GM21423 (cell line): Measurements from ENCODE around the gene MCHR1.
"Not testable (repeated sequence)": the region's sequence is repeated elsewhere in the genome, so short reads cannot be mapped to it uniquely, and the experiment has no call there.

Experiments used
- ATAC-seq: cut with Tn5 transposase; IDR thresholded peaks from one replicate; pipeline ENCODE4 v1.9.1; 2021; ENCODE audit warnings: mild to moderate bottlenecking, moderate library complexity; ENCODE audit not compliant: unreplicated experiment

The MCHR1 gene

DNA sequence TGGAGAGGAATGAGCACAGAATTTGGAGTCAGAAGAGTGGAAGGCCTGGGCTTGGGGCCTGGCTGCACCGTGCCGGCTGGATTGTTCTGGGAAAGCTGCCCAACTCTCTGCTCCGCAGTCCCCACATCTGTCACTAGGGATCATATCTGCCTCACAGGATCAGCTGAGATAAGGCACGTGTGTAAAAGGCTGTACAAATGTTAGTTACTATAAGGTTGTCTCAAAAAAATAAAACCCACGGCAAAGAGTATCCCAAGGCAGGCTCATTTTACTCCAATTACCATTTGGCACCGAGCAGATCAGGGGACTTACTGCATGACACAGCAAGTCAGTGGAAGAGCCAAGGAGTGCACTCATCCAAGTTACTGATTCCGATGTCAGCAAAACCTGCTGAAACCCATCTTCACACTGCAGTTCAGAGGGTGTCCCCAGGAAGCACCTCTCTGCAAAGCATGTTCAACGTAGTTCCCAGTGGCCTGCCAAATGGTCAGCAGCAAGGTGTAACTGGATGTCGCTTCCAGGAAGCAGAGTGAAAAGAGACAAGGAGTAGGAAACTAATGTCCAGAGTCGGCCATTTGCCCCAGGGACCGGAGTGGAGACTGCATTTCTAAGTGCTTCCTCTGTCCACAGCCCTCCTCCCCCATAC is 24.6 kb upstream of the MCHR1 start:
- no peak for ATAC-seq

DNA sequence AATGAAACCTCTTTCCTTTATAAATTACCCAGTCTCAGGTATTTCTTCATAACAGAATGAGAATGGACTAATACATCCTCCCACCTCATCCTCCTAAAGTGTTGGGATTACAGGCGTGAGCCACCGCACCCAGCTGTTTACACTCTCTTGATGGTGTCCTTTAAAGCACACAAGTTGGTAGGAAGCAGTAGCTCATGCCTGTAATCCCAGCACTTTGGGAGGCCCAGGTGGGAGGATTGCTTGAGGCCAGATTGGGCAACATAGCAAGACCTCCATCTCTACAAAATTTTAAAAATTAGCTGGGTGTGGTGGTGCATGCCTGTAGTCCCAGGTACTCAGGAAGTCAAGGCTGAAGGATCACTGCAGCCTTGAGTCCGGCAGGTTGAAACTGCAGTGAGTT is 23.3 kb upstream of the MCHR1 start:
- ATAC-seq = not testable (repeated sequence)

DNA sequence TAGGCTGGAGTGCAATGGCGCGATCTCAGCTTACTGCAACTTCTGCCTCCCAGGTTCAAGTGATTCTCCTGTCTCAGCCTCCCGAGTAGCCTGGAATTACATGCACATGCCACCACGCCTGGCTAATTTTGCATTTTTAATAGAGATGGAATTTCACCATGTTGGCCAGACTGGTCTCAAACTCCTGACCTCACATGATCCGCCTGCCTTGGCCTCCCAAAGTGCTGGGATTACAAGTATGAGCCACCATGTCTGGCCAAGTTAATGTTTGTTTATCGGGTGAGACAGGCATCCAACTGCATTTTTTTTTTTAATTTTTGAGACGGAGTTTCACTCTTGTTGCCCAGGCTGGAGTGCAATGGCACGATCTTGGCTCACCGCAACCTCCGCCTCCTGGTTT is 22.6 kb upstream of the MCHR1 start:
- not testable (repeated sequence) for ATAC-seq

DNA sequence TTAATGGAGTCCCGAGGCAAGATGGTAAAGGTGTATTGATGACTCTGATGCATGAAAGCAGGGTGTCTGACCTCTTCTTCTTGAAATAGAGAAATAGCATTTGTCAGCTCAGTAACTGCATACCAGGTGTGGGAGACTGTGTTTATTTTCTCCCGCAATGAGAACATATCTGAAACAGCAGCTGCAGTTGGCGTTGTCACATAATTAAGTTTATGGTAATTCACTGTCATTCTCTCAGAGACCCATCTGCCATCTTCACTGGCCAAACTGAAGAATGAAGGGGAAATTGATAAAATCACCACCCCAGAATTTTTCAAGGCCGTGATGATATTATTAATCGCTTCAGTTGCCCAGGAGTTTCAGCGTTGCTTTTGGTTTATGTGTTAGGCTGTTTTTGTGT is 20.1 kb upstream of the MCHR1 start:
- ATAC-seq = no peak

DNA sequence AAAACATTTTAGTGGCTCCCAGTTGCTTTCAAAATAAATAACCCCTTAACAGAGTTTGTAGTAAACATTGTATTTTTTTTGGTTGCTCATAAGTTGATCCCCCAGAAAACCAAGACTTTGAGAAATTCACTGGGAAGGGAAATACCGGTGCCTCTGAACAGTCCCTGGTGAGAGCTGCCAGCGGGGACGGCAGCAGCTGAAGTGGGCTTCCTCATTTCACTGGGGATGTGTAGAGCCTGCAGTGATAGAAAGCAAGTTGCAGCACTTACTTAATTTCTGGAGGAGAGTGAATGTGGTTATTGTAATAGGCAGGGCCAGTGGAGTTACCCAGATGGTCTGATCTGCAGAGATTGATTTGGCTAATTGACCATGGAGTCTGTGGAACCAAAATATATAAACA is 18.6 kb upstream of the MCHR1 start:
- ATAC-seq = no peak

DNA sequence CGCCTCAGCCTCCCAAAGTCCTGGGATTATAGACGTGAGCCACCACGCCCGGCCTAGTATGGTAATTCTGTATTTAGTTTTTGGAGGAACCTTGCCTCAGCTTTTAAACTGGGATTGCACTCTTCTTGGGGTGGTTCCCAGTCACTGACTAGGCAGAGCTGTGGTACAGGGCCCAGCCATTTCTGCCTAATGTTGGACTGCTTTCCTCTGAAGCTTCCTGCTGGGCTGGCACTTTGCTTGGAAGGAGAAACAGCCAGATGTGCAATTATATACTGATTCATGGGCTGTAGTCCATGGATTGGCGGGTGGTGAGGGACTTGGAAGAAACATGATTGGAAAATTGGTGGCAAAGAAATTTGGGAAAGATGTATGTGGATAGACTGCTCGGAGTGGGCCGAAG is 17.6 kb upstream of the MCHR1 start:
- no peak for ATAC-seq

DNA sequence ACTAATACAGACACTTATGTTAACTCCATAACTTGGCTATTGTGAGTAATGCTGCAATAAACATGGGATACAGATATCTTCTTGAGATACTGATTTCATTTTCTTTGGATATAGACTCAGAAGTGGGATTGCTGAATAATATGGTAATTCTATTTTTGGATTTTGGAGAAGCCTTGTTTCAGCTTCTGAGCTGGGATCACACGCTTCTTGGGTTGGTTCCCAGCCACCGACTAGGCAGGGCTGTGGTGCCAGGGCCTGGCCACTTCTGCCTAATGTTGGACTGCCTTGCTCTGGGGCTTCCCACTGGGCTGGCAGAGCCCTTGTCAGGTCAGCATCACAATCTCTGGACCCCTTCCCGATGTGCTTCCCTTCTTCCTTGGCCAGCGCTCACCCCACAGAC is 14.0 kb upstream of the MCHR1 start:
- no peak for ATAC-seq

DNA sequence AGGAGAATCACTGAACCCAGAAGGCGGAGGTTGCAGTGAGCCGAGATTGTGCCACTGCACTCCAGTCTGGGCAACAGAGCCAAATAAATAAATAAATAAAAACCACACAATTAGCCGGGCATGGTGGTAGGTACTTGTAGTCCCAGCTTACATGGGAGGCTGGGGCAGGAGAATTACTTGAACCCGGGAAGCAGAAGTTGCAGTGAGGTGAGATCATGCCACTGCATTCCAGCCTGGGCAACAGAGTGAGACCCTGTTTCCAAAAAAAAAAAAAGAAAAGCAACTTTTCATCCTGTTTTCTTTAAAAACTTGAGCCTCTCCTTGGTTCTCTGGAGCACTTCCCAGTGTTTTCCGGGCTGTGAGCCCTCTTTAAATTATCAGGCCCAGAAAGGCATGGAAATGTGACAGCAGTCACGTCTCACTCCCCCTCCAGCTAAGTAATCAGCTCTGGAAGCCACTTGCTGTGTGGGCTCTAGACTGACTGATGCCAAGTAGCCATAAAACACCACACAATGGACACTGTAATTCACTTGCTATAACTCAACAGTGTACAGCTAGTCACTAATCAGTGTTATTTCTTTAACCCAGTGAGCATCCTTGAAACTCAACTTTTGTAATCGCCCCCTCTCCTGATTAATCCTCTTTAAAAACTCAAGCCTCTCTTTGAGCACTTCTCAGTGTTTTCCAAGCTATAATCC is 13.0 kb upstream of the MCHR1 start:
- ATAC-seq = no peak

DNA sequence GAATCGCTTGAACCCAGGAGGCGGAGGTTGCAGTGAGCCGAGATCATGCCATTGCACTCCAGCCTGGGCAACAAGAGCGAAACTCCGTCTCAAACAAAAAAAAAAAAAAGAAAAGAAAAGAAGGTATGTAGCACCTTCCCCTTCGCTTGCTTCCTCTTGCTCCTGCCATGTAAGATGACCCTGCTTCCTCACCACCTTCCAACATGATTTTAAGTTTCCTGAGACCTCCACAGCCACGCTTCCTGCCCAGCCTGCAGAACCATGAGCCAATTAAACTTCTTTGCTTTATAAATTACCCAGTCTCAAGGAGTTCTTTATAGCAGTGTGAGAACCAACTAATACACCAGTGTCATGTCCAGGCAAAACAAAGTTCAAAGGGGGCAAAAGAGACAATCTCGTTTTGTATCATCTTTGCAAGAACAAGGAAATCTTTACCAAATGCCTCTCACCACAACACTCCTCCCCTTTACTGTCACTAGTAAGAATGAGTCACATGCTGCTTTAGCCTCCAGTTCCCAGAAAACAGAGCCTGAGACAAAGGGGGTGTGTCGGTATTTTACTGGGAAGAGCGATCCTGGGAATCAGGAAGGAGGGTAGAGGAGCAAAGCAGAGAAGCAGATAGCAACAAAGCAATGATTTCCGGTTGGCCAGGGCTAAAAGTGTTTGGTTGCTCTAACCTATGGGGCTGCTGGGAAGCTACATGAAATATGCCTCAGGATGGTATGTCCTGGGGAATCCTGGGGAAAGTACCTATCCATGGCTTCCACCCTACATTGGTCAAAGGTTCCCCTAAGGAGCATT is 10.5 kb upstream of the MCHR1 start:
- no peak for ATAC-seq

DNA sequence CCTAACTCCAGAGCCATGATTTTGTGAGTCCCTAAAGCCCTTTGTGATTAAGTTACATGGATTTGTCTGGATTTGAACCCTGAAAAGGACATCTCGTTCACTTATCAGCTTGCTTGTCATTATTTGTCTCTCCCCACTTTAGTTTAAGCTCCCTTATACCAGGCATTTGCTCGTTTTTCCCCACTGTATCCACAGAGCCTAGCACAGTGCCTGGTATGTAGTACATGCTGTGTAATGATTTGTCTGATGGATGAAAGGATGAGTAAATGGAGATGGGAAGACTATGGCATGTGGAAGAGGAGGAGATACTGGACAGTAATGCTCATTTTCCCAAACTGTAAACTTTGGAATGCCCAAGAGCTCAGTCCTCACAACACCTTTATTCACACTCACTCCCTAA is 9.2 kb upstream of the MCHR1 start:
- no peak for ATAC-seq

DNA sequence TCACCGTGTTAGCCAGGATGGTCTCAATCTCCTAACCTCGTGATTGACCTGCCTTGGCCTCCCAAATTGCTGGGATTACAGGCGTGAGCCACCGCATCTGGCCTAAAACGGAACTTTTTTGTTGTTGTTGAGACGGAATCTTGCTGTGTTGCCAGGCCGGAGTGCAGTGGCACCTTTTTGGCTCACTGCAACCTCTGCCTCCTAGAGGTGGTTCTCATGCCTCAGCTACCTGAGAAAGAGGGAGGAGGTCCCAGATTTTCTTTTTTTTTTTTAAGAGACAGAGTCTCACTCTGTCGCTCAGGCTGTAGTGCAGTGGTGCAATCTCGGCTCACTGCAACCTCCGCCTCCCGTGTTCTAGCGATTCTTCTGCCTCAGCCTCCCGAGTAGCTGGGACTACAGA is 7.9 kb upstream of the MCHR1 start:
- ATAC-seq = no peak

DNA sequence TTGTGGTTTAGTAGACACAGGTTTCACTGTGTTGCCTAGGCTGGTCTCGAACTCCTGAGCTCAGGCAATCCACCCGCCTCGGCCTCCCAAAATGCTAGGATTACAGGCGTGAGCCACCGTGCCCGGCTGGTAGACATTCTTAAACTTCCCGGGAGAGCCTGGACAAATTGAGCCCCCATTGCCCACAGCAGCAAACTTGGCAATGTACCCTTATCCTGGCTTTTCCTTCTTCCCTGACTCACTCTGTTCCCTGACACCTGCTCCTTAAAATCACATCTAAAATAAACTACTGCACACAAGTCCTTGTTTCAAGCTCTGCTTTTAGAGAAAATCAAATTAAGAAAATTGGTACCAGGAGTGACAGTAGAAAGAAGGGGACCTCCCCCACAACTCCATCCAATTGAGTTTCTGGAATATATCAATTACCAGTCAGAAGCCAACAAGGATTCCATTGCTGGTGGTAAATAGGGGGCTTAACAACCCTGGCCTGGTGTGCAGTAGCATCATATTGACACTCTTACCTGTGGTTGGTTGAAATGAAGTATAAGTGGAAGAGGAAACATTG is 7.4 kb upstream of the MCHR1 start:
- no peak for ATAC-seq

DNA sequence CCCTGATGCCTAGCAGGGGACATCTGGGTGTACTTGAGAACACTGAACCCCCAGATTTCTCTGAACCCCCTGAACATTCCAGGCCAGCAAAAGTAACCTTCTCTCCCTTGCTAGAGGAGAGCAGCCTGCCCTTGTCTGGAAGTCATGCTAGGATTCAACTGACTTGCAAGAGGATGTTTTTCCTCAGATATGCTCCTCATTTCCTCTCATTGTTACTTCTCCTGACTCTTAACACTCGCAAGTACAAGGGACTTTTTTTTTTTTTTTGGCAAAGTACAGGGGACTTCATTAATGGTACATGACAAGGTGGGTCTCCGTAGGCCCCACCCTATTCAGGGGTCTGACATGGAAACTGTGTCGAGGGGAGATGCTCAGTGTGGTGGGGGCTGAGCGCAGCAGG is 6.3 kb upstream of the MCHR1 start:
- no peak for ATAC-seq

DNA sequence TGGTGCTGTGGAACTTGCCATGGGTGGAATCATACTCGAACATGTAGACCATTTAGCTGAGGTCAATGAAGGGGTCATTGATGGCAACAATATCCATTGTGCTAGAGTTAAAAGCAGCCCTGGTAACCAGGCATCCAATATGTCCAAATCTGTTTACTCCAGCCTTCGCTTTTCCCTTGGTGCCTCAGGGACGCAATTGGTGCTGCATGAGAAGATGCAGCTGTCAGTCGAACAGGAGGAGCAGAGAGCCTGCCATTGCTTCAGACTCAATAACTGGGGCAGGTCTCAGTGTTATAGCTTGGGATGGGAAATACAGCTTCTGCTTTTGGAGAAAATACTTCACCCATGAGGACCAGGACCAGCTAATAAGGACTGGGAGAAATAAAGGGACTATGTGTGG is 5.0 kb upstream of the MCHR1 start:
- no peak for ATAC-seq

DNA sequence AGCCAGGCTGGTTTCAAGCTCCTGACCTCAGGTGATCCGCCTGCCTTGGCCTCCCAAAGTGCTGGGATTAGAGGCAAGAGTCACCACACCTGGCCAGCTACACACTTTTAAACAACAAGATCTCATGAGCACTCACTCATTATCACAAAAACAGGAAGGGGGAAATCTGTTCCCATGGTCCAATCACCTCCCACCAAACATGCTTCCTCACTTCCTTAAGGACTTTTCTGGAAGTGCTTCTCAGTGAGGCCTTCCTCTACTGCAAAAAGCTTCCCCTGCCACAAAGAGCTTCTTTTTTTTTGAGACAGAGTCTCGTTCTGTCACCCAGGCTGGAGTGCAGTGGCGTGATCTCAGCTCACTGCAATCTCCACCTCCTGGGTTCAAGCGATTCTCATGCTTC is 3.1 kb upstream of the MCHR1 start:
- ATAC-seq = not testable (repeated sequence)

DNA sequence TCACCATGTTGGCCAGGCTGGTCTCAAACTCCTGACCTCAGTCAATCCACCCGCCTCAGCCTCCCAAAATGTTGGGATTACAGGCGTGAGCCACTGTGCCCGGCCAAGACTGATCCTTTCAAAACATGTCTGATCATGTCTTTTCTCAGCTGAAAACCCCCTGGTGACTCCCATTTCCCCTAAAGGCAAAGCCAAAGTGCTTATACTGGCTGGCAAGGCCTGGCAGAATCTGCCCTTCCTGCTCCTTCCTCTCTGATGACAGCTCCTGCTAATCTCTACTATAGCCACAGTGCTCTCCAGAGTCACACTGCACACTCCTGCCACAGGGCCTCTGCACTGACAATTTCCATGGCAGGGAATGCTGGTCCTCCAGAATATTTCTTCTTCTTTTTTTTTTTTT is 2.6 kb upstream of the MCHR1 start:
- ATAC-seq = no peak

DNA sequence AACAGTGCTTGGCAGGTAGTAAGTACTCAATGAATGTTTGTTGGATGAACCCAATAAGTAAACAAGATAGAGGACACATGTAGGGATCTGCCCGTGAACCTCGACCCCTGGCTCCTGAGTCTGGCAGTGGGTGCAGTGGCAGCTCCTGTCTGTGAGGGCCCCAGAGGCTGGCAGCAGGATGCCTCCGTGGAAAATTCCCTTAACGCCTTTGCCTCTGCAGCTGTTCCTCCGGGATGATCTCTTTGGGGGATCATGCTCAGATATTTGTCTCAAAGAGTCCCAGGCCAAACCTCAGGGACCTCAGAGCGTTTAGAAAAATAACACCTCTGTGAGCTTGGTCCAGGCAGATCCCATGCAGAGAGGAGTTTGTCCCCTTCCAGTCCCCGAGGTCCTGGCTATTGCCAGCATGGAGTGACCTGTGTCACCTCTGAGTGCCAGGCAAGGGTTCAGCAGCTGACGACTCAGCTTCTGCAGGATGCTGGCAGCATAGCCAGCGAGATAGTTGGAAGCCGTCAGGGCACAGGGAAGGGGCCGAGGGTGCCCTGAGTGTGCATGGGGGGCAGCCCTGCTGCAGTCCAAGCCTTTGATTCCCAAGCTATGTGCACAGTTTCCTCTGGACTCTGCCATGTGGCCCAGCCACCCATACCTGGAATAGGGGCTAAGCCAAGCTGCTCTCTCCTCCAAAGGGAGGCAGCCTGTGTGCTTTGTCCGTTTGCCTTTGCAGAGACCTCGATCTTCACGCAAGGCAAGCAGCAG is 613 bp upstream of the MCHR1 start:
- ATAC-seq = no peak

DNA sequence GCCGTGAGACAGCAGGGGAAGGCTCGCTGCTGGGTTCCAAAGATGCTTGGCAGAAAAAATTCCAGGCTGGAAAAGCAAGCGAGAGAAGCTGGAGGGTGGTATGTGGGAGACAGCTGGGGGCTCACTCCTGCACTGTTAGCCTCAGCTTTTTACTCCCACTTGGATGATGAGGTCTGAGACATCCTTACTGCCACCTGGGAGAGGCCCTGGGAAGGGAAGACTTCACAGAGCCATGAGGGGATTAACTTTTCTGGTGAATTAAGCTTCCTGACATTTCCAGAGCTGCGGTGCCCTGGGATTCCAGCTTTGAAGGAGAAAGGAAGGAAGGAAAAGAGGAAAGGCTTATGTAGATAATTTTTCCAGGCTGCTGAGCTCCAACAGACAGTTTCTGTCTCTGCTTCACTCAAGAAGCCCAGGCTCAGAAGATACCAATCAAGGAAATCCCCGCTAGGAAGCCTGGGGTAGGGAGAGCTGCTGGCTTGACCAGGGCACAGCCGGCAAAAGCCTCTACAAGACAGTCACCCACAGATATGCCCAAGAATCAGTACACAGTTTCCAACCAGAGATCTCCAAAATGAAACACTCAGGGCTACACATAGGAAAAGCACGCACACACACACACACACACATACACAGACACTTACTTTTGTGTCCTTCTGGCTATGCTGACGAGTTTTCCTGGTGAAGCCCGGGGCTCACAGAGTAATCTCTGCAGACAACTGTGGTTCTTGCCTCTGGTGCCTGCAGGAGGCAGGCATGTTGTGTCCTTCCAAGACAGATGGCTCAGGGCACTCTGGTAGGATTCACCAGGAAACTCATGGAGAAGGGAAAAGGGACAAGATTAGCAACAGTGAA is 907 bp downstream of the MCHR1 start:
- no peak for ATAC-seq

DNA sequence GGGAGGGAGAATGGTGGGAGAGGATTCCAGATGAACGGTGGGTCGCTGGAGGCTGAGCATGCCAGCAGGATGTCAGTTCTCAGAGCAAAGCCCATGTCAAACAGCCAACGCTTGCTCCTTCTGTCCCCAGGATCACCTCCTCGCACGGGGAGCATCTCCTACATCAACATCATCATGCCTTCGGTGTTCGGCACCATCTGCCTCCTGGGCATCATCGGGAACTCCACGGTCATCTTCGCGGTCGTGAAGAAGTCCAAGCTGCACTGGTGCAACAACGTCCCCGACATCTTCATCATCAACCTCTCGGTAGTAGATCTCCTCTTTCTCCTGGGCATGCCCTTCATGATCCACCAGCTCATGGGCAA is 1.5 kb downstream of the MCHR1 start:
- no peak for ATAC-seq

DNA sequence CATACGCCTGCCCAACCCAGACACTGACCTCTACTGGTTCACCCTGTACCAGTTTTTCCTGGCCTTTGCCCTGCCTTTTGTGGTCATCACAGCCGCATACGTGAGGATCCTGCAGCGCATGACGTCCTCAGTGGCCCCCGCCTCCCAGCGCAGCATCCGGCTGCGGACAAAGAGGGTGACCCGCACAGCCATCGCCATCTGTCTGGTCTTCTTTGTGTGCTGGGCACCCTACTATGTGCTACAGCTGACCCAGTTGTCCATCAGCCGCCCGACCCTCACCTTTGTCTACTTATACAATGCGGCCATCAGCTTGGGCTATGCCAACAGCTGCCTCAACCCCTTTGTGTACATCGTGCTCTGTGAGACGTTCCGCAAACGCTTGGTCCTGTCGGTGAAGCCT is 2.2 kb downstream of the MCHR1 start:
- no peak for ATAC-seq
